Cardiac fibroblast (primary cell): Measurements from ENCODE around the gene CAVIN1.
"Not testable (repeated sequence)": the region's sequence is repeated elsewhere in the genome, so short reads cannot be mapped to it uniquely, and the experiment has no call there.

Experiments
- DNase-seq, 2 donors: peaks; one replicate each; pipeline versions ENCODE4 v3.0.0 to v3.0.0-alpha.2; 2010; ENCODE audit warnings: low read depth in 2 of 2
- H3K4me3 ChIP-seq, 2 donors: replicated peaks in 1 of 2; 1 replicate in 1 of 2; 2 replicates in 1 of 2; pipeline ENCODE4 v1.5.1; 2011; ENCODE audit warnings: low read depth in 2 of 2, low read length in 2 of 2, mild to moderate bottlenecking in 2 of 2, moderate library complexity in 1 of 2
- TF ChIP-seq, protein P1 (sequence below): IDR thresholded peaks from one replicate; pipeline ENCODE4 v1.5.1; 2011; ENCODE audit warnings: low read depth, mild to moderate bottlenecking, low read length, inconsistent platforms

CAVIN1 gene

DNA sequence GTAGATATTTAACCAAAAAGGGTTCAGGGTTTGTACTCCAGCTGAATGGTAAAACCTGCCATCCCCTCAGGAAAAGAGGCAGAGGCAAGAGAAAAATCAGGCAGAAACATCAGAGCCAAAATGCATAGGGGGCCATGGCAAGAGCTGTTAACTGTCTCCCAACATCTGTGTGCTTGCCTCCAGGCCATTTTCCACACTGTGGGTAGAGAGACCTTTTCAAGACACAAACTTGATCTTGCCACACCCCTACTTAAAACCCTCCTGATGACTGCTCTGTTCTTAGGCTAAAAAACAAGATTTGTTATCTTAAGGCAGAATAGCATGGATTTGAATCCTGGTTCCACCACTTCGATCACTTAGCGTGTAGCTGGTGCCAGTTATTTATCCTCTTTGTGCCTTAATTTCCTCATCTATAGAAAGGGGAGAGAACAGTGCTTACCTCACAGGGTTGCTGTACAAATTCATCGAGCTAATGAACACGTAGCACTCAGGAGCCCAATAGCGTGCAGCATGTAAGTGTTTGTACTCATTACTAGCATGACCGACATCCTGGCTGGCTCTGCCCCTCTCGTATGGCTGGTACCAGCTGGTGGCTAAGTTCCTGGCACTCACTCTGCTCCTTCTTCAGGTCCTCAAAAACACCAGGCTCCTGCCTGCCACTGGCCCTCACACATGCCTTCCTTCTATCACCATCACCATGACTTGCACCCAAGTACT is 60.7 kb downstream of the CAVIN1 start:
- TF ChIP-seq, protein P1, sequence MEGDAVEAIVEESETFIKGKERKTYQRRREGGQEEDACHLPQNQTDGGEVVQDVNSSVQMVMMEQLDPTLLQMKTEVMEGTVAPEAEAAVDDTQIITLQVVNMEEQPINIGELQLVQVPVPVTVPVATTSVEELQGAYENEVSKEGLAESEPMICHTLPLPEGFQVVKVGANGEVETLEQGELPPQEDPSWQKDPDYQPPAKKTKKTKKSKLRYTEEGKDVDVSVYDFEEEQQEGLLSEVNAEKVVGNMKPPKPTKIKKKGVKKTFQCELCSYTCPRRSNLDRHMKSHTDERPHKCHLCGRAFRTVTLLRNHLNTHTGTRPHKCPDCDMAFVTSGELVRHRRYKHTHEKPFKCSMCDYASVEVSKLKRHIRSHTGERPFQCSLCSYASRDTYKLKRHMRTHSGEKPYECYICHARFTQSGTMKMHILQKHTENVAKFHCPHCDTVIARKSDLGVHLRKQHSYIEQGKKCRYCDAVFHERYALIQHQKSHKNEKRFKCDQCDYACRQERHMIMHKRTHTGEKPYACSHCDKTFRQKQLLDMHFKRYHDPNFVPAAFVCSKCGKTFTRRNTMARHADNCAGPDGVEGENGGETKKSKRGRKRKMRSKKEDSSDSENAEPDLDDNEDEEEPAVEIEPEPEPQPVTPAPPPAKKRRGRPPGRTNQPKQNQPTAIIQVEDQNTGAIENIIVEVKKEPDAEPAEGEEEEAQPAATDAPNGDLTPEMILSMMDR = no peak
- no peak overlapping the region for H3K4me3 ChIP-seq
- no peak for DNase-seq

DNA sequence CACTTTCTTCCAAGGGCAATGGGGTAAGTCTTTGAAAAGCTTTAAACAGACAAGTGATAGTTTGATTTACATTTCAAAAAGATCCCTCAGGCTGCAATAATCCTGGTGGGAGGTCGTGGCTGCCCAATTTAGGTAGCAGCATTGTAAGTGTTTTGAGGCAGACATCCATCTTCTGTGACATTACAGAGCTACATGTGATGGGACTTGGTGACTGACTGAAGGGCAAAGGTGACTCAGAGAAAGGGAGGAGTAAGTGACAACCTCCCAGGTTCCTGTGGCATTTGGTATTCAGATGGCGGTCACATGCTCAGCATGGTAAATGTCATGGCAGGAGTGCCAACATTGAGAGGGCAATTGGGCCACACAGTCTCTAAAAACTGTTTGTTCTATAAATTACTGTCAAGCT is 61.3 kb downstream of the CAVIN1 start:
- DNase-seq = no peak
- H3K4me3 ChIP-seq = no peak overlapping the region
- TF ChIP-seq, protein P1 = no peak

DNA sequence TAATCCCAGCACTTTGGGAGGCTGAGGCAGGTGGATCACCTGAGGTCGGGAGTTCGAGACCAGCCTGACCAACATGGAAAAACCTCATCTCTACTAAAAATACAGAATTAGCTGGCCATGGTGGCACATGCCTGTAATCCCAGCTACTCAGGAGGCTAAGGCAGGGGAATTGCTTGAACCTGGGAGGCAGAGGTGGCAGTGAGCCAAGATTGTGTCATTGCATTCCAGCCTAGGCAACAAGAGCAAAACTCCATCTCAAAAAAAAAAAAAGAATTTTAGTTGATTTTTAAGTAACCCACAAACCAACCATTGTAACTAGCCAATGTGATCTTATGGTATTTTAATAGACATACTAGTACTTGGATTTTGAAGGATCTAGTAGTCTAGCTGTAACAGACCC is 62.7 kb downstream of the CAVIN1 start:
- DNase-seq = peak; percentile 34 to 68
- H3K4me3 ChIP-seq = not testable (repeated sequence)

DNA sequence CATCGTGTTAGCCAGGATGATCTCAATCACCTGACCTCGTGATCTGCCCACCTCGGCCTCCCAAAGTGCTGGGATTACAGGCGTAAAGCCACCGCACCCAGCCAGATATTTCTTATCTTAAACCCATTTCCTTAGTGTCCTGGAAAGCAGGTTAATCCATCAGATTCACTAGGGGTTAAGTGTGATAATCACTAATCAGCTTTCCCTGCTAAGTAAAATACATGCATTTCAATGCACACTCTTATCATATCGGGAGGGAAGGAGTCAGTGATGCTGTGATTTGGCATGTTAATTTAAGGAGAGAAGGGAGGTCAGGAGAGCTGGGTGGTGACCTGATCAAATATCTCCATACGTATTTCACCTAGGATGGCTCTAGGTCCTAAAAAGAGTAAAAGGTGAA is 63.9 kb downstream of the CAVIN1 start:
- no peak overlapping the region for H3K4me3 ChIP-seq
- TF ChIP-seq, protein P1 = no peak
- DNase-seq = no peak

DNA sequence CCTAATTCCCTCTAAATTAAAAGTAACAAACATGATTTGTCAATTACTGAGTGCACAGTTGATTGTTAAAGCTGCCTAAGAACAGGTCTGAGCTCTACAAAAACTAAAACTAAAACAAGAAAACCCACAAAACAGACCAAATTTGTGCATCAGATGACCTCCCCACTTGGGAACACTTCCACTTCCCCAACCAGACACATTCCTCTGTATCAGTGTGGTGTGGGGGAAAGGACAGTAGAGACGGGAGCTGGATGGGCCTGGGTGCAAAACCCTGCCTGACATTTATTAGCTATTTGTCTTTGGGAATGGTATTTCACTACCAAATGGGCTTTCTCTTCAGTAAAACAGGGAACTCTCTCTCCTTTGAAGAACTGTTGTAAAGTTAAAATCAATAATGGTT is 64.6 kb downstream of the CAVIN1 start:
- TF ChIP-seq, protein P1 = no peak
- no peak for DNase-seq

DNA sequence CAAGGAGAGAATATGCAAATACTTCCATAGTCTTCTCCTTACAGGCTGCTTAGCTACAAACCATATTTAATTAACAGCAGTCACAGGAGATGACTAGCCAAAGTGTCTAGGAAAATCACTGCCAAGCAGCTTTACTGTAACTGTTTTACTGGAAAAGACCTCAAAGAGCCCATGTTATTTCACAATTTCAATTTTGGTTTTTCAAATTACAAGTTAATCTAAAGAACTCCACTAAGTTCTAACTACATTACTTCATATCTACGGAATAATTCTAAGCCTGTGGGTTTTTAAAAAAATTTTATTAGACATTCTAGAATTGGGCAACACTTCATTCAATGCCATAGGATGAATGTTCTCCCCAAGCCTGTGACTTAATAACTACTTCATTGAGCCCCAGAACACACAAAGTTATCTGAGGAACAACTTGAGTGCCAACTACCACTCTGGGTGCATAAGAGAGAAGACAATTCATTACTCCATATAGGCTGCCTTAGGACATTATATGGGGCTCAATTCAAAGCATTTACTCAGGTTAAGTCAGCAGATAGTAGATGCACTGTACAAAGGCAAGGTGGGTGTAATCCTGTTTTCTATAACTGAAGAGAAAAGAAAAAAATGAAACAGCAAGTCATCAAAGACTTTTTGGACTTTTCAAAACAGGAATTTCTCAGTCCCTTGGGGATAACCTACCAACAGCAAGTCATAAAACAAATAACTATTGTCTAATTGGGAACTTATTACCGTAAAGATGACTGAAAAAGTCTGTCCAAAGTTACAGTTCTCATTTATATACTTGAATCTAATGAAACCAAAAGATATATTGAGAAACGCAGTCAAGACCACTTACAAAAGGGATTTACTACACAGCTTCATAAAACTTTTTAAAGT is 67.9 kb downstream of the CAVIN1 start:
- TF ChIP-seq, protein P1 = no peak

More for the DNA sequence above, 64.6 kb downstream of the CAVIN1 start:
- no peak overlapping the region for H3K4me3 ChIP-seq

More for the DNA sequence above, 67.9 kb downstream of the CAVIN1 start:
- H3K4me3 ChIP-seq = no peak overlapping the region
- peak; percentile 62 to 76 for DNase-seq
